ENCODE results near the gene CIDEB. TPM values are rescaled to one million over a fixed set of nuclear protein-coding genes. Genes with fewer than 3 reads are reported as not detected.

The CIDEB gene
- total and polyA plus RNA-seq, 2 of the 13 experiments (the other 11 are each of a cell fraction or from before 2014, with no cell fraction given): 35.8 to 110 TPM

DNA sequence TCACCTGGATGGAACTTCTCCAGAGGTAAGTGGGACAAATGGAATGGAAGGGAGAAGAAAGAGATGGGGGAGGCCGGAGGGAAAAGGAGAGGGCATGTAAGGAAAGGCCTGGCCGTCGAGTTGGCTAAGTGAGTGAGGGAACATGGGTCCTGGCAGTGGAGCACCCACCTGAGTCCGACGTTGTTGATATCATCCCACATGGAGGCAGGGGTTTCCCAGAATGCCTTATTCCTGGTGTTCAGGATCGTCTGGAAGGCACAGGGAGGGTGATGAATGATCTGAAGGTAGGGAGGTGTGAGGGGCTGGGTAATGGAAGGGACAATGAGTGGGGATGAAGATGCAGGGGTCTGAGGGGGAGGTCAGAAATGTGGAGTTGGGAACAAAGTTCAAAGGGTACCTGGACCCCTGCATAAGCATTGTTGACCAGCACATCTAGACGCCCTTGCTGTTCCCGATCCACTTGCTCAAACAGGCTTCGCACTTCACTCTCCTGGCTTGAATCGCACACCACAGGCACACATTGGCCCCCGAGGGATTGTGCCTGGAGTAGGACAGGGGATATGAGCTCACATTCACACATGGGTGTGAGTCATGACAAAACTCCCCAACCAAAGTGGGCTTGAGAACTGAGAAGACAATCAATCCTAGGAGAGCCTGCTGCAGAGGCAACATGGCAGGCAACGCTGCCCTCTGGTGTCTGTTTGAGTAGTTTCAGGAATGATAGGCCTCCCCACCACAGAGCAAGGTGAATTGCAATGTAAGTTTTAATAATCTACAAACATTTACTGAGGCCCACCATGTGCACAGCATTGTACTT is 11.2 kb downstream of the CIDEB start (continued):
- TF ChIP-seq PRDM10 (CRISPR knock-in tag; IDR thresholded peaks at IDR 0.05; ENCODE audit: low read depth): no peak; the same call in 1 of the 2 replicates
- TF ChIP-seq HNRNPH1 (optimal IDR thresholded peaks at IDR 0.05; ENCODE audit: low read depth, low read length): no peak
- peak; percentile 99 for TF ChIP-seq SMC3 (IDR thresholded peaks at IDR 0.05; ENCODE audit: low read length)
- TF ChIP-seq EZH2 (conservative IDR thresholded peaks at IDR 0.05; ENCODE audit: low read depth, low read length): no peak
- peak; percentile 60; the same call in 1 of the 2 replicates for TF ChIP-seq NFKB2 (CRISPR knock-in tag; IDR thresholded peaks at IDR 0.05; ENCODE audit: borderline replicate concordance)
- TF ChIP-seq NFRKB (IDR thresholded peaks at IDR 0.05): no peak
- no peak for TF ChIP-seq KLF11 (CRISPR knock-in tag; IDR thresholded peaks at IDR 0.05)
- no peak for TF ChIP-seq PCBP2 (optimal IDR thresholded peaks at IDR 0.05; ENCODE audit: low read depth, low read length, poor library complexity, severe bottlenecking)
- TF ChIP-seq LRRFIP1 (CRISPR knock-in tag; conservative IDR thresholded peaks at IDR 0.05): no peak
- TF ChIP-seq SP4 (CRISPR knock-in tag; IDR thresholded peaks at IDR 0.05): peak; percentile 40; the same call in 1 of the 2 replicates
- TF ChIP-seq, protein P1, sequence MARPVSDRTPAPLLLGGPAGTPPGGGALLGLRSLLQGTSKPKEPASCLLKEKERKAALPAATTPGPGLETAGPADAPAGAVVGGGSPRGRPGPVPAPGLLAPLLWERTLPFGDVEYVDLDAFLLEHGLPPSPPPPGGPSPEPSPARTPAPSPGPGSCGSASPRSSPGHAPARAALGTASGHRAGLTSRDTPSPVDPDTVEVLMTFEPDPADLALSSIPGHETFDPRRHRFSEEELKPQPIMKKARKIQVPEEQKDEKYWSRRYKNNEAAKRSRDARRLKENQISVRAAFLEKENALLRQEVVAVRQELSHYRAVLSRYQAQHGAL (CRISPR knock-in tag; IDR thresholded peaks at IDR 0.05; ENCODE audit: not compliant biosample characterization): no peak
- no peak for TF ChIP-seq ZNF879 (CRISPR knock-in tag; IDR thresholded peaks at IDR 0.05)
- TF ChIP-seq, protein P2, sequence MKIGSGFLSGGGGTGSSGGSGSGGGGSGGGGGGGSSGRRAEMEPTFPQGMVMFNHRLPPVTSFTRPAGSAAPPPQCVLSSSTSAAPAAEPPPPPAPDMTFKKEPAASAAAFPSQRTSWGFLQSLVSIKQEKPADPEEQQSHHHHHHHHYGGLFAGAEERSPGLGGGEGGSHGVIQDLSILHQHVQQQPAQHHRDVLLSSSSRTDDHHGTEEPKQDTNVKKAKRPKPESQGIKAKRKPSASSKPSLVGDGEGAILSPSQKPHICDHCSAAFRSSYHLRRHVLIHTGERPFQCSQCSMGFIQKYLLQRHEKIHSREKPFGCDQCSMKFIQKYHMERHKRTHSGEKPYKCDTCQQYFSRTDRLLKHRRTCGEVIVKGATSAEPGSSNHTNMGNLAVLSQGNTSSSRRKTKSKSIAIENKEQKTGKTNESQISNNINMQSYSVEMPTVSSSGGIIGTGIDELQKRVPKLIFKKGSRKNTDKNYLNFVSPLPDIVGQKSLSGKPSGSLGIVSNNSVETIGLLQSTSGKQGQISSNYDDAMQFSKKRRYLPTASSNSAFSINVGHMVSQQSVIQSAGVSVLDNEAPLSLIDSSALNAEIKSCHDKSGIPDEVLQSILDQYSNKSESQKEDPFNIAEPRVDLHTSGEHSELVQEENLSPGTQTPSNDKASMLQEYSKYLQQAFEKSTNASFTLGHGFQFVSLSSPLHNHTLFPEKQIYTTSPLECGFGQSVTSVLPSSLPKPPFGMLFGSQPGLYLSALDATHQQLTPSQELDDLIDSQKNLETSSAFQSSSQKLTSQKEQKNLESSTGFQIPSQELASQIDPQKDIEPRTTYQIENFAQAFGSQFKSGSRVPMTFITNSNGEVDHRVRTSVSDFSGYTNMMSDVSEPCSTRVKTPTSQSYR (CRISPR knock-in tag; IDR thresholded peaks at IDR 0.05; ENCODE audit: borderline replicate concordance): peak; percentile 8; the same call in 1 of the 2 replicates
- 0 out of 2 replicates have a peak, but pooled peaks have one; percentile 67 for TF ChIP-seq ATRX (CRISPR knock-in tag; IDR thresholded peaks at IDR 0.05; ENCODE audit: borderline replicate concordance)
- TF ChIP-seq ZNF614 (CRISPR knock-in tag; IDR thresholded peaks at IDR 0.05; ENCODE audit: borderline replicate concordance): peak; percentile 91
- no peak for TF ChIP-seq AGO1 (IDR thresholded peaks at IDR 0.05; ENCODE audit: low read depth, low read length, poor library complexity, severe bottlenecking)
- no peak for TF ChIP-seq JARID2 (CRISPR knock-in tag; IDR thresholded peaks at IDR 0.05; ENCODE audit: insufficient replicate concordance)

Measured in HepG2 (cell line).